Measurements from ENCODE around the gene ANKRD34C. TPM values are rescaled to one million over a fixed set of nuclear protein-coding genes. Genes with fewer than 3 reads are reported as not detected.

The ANKRD34C gene
- total RNA-seq, 1 experiment from 2014 or later = not detected

GRCh38 chr15:79321876-79322275 lies 39.4 kb downstream of the ANKRD34C start (continued):
- TF ChIP-seq ZNF532 (CRISPR knock-in tag; IDR thresholded peaks at IDR 0.05; ENCODE audit: borderline replicate concordance) (no peak), STAT6 (CRISPR knock-in tag; conservative IDR thresholded peaks at IDR 0.05; ENCODE audit: low read depth) (no peak), JUN (CRISPR knock-in tag; IDR thresholded peaks at IDR 0.05) (no peak), KAT7 (CRISPR knock-in tag; IDR thresholded peaks at IDR 0.05; ENCODE audit: borderline replicate concordance) (no peak), GTF2I (CRISPR knock-in tag; conservative IDR thresholded peaks at IDR 0.05) (no peak), ZNF281 (CRISPR knock-in tag; IDR thresholded peaks at IDR 0.05) (no peak), ZNF317 (CRISPR knock-in tag; IDR thresholded peaks at IDR 0.05; ENCODE audit: borderline replicate concordance, low read depth) (no peak), CREB1 (CRISPR knock-in tag; IDR thresholded peaks at IDR 0.05) (no peak)
- TF ChIP-seq, protein P1, sequence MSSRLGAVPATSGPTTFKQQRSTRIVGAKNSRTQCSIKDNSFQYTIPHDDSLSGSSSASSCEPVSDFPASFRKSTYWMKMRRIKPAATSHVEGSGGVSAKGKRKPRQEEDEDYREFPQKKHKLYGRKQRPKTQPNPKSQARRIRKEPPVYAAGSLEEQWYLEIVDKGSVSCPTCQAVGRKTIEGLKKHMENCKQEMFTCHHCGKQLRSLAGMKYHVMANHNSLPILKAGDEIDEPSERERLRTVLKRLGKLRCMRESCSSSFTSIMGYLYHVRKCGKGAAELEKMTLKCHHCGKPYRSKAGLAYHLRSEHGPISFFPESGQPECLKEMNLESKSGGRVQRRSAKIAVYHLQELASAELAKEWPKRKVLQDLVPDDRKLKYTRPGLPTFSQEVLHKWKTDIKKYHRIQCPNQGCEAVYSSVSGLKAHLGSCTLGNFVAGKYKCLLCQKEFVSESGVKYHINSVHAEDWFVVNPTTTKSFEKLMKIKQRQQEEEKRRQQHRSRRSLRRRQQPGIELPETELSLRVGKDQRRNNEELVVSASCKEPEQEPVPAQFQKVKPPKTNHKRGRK (CRISPR knock-in tag; IDR thresholded peaks at IDR 0.05; ENCODE audit: borderline replicate concordance) = no peak
- TF ChIP-seq, protein P2, sequence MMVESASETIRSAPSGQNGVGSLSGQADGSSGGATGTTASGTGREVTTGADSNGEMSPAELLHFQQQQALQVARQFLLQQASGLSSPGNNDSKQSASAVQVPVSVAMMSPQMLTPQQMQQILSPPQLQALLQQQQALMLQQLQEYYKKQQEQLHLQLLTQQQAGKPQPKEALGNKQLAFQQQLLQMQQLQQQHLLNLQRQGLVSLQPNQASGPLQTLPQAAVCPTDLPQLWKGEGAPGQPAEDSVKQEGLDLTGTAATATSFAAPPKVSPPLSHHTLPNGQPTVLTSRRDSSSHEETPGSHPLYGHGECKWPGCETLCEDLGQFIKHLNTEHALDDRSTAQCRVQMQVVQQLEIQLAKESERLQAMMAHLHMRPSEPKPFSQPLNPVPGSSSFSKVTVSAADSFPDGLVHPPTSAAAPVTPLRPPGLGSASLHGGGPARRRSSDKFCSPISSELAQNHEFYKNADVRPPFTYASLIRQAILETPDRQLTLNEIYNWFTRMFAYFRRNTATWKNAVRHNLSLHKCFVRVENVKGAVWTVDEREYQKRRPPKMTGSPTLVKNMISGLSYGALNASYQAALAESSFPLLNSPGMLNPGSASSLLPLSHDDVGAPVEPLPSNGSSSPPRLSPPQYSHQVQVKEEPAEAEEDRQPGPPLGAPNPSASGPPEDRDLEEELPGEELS (CRISPR knock-in tag; IDR thresholded peaks at IDR 0.05) = no peak
- TF ChIP-seq, protein P3, sequence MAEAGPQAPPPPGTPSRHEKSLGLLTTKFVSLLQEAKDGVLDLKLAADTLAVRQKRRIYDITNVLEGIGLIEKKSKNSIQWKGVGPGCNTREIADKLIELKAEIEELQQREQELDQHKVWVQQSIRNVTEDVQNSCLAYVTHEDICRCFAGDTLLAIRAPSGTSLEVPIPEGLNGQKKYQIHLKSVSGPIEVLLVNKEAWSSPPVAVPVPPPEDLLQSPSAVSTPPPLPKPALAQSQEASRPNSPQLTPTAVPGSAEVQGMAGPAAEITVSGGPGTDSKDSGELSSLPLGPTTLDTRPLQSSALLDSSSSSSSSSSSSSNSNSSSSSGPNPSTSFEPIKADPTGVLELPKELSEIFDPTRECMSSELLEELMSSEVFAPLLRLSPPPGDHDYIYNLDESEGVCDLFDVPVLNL (CRISPR knock-in tag; IDR thresholded peaks at IDR 0.05; ENCODE audit: borderline replicate concordance, low read depth) = no peak

Data from WTC11 (cell line).